ENCODE results near the gene CALU. TPM values are rescaled to one million over a fixed set of nuclear protein-coding genes. Genes with fewer than 3 reads are reported as not detected.

CALU gene
- total RNA-seq, 1 donor from 2014 or later, result 145 TPM

DNA sequence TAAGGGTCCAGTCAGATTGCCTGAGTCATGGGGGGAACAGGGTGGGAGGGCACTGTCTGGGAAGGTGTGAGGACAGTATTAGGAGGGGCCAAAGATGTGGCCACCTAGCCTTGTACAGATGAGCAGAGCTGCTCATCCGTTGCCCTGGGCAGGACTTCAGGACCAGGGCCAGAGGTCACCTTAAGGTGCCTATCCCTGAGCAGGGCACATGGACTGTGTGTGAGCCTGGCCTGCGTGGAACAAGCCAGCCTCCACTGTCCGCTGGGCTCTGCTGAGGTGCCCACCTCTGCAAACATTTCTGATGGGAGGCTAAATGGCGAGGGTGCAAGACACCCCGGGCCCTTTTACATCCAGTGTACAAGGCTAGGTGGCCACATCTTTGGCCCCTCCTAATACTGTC, 39.8 kb downstream of the CALU start:
- Mint-ChIP-seq H3K9me3 (peaks cover 11% of the 10 kb centered on the region), H3K4me1 (peaks cover 10% of the 10 kb centered on the region), H3K27me3 (ENCODE audit: low read depth) (peaks cover 10% of the 10 kb centered on the region), H3K4me3 (no peak overlapping the region), H3K36me3 (ENCODE audit: low read depth) (peaks cover 28% of the 10 kb centered on the region), H3K27ac (ENCODE audit: unreplicated experiment) (no peak overlapping the region)
- no peak for DNase-seq (ENCODE audit: low read depth, low spot score)
- TF ChIP-seq, protein P1, sequence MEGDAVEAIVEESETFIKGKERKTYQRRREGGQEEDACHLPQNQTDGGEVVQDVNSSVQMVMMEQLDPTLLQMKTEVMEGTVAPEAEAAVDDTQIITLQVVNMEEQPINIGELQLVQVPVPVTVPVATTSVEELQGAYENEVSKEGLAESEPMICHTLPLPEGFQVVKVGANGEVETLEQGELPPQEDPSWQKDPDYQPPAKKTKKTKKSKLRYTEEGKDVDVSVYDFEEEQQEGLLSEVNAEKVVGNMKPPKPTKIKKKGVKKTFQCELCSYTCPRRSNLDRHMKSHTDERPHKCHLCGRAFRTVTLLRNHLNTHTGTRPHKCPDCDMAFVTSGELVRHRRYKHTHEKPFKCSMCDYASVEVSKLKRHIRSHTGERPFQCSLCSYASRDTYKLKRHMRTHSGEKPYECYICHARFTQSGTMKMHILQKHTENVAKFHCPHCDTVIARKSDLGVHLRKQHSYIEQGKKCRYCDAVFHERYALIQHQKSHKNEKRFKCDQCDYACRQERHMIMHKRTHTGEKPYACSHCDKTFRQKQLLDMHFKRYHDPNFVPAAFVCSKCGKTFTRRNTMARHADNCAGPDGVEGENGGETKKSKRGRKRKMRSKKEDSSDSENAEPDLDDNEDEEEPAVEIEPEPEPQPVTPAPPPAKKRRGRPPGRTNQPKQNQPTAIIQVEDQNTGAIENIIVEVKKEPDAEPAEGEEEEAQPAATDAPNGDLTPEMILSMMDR (conservative IDR thresholded peaks at IDR 0.05), result no peak

DNA sequence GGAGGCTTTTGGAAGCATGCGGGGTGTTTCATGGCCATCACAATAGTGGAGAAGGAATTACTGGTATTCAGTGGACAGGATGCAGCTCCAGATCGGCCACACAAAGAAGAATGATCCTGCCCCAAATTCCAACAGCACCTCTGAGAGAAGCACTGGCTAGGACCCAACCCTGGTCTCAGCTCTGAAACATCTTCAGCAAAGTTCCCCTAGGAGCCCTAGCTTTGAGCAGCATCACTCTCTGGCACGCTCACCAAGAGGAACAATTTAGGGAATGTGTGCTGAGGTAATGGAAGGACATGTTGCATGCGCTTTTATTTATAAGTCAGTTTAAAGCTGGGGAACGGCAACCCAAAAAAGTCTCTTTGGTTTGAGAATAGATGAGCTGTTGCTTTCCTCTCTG, 42.0 kb downstream of the CALU start:
- H3K36me3 Mint-ChIP-seq (ENCODE audit: low read depth), result peaks cover 11% of the 10 kb centered on the region
- TF ChIP-seq, protein P1 (conservative IDR thresholded peaks at IDR 0.05), result no peak
- peak overlapping the region; percentile 47 for H3K4me3 Mint-ChIP-seq
- no peak overlapping the region for H3K27ac Mint-ChIP-seq (ENCODE audit: unreplicated experiment)
- peaks cover 11% of the 10 kb centered on the region for H3K27me3 Mint-ChIP-seq (ENCODE audit: low read depth)
- DNase-seq (ENCODE audit: low read depth, low spot score), result no peak
- peaks cover 10% of the 10 kb centered on the region for H3K9me3 Mint-ChIP-seq
- H3K4me1 Mint-ChIP-seq, result peaks cover 10% of the 10 kb centered on the region

DNA sequence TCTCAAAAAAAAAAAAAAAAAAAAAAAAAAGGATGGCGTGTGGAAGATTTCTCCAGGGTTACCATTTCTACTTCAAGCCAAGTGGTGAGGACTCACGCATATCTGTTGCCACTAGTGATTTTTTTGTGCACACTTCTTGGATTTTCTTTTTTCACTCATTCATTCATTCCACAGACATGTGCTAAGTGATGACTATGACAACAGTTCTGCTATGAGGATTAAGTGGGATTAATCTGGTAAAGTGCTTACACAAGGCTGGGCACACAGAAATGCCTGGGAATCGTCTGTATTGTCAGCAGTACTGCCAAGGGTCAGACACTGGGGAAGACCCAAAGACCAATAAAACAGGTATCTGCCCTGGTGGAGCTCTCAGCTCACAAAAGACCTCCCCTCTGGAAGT, 42.7 kb downstream of the CALU start:
- no peak for DNase-seq (ENCODE audit: low read depth, low spot score)
- Mint-ChIP-seq H3K36me3 (ENCODE audit: low read depth) (peaks cover 7% of the 10 kb centered on the region), H3K9me3 (peaks cover 6% of the 10 kb centered on the region), H3K4me1 (peaks cover 10% of the 10 kb centered on the region), H3K27me3 (ENCODE audit: low read depth) (peaks cover 12% of the 10 kb centered on the region), H3K27ac (ENCODE audit: unreplicated experiment) (no peak overlapping the region), H3K4me3 (no peak overlapping the region)
- TF ChIP-seq, protein P1 (conservative IDR thresholded peaks at IDR 0.05), result no peak

DNA sequence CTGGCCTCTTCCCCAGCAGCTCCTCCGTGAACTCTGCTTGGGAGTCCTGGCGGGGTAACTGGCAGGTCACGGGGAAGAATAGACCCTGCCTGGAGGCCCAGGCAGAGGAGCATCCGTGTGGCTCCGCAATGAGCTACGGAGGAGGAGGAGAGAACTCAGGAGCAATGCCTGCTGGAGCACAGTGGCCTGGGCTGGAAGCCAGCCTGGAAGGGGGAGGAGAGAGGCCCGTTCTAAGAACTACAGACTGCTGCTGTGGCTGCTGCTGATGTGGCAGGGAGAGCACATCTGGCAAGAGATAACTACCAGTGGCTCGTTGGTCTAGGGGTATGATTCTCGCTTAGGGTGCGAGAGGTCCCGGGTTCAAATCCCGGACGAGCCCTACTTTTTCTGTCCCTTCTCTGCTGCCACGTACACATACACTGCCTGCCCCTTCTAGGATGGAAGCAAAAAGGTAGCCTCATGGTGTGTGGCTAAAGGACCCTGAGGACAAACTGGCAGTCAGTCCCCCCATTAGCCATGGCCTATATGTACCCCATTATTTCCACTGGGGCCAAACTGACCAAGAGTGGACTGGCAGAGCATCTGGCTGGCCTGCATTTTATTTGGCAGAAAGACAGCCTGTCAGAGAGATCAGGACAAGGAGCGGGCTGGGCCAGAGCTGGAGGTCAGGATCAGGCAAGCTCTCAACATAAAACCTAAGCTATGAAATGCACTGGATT, 44.1 kb downstream of the CALU start:
- Mint-ChIP-seq H3K27ac (ENCODE audit: unreplicated experiment) (peak overlapping the region; percentile 63), H3K4me3 (peak overlapping the region; percentile 82), H3K4me1 (peaks cover 10% of the 10 kb centered on the region), H3K27me3 (ENCODE audit: low read depth) (peaks cover 18% of the 10 kb centered on the region), H3K9me3 (no peaks in the 10 kb centered on the region), H3K36me3 (ENCODE audit: low read depth) (peaks cover 3% of the 10 kb centered on the region)
- peak; percentile 57 for DNase-seq (ENCODE audit: low read depth, low spot score)
- TF ChIP-seq, protein P1 (conservative IDR thresholded peaks at IDR 0.05), result no peak

DNA sequence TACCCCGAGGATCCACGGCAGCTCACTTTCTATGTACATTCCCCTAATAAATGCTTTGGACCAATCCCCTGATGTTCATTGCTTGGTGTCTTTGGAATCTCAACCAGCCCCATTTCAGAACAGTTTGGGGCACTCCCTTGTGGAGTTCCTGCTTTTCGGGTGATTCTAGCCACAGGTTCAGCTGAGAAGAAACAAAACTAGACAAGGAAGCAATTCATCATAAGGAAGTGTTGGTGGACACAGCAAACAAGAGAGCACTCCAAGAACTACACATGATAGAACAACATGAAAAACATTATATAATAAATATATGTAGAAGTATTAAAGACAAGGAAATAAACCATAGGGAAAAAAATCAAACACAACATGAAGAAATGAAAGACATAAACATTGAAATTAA, 46.6 kb downstream of the CALU start:
- H3K36me3 Mint-ChIP-seq (ENCODE audit: low read depth), result peaks cover 3% of the 10 kb centered on the region
- H3K27ac Mint-ChIP-seq (ENCODE audit: unreplicated experiment), result no peak overlapping the region
- TF ChIP-seq, protein P1 (conservative IDR thresholded peaks at IDR 0.05), result no peak
- H3K4me1 Mint-ChIP-seq, result peaks cover 15% of the 10 kb centered on the region
- H3K4me3 Mint-ChIP-seq, result no peak overlapping the region
- peaks cover 25% of the 10 kb centered on the region for H3K27me3 Mint-ChIP-seq (ENCODE audit: low read depth)
- no peak for DNase-seq (ENCODE audit: low read depth, low spot score)
- no peaks in the 10 kb centered on the region for H3K9me3 Mint-ChIP-seq

All from neural crest cell (in vitro differentiated cells).